Measurements from ENCODE around the gene FAM110C. TPM values are rescaled to one million over a fixed set of nuclear protein-coding genes. Genes with fewer than 3 reads are reported as not detected.

The FAM110C gene
- total and polyA plus RNA-seq, 9 of the 15 experiments (the other 6 are each of a cell fraction or from before 2014, with no cell fraction given) = not detected

DNA sequence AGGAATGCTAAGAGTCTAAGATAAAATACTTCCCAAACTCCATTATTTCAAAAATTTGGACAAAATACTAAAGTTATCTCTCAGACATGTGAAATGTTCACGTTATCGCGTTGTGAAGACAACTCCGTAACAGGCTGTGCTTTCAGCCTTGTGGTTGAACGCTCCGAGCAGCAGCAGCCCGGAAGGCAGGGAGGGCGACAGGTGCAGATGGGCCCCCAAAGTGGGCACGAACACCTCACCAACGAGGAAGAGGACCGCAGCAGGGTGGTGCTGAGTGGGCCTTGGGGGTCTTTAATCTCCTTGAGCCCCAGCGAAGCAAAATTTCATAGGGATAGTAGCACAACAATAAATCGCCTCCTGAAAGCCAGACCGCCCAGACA is 1.0 kb upstream of the FAM110C start:
- H3K4me1 ChIP-seq (replicated peaks in 1 of 2; ENCODE audit: control insufficient read depth in 2 of 2, insufficient read depth in 2 of 2, low read length in 2 of 2) = peaks cover 0 to 11% of the 10 kb centered on the region in 2 experiments; a peak in 1 of 5 replicates
- ChIA-PET POLR2A (no interaction called here), CTCF (ENCODE audit: low intra/inter-chr PET ratio) (no interaction called here)
- ATAC-seq (no peak), DNase-seq (ENCODE audit: extremely low read depth in 1 of 4, low spot score in 3 of 4) (no peak), FAIRE-seq (no peak)
- WGBS (ENCODE audit: insufficient coverage, low coverage, missing lambda C conversion rate) = under 1% methylated on average over 14 of the region's 14 CpGs
- no peak overlapping the region for H3K4me3 ChIP-seq
- no peaks in the 10 kb centered on the region for H3K9me3 ChIP-seq (replicated peaks; ENCODE audit: control insufficient read depth, insufficient read depth, low read depth, low read length)
- H3K4me2 ChIP-seq (ENCODE audit: insufficient read depth, low read length) = no peak overlapping the region
- no peak overlapping the region for H3K9ac ChIP-seq (ENCODE audit: insufficient read depth in 1 of 2, low read depth in 2 of 2, low read length in 2 of 2)
- in situ Hi-C loops (cut with MboI) = no loop called here
- H3K27ac ChIP-seq (ENCODE audit: extremely low read depth, low read depth, low read length) = no peak overlapping the region
- TF ChIP-seq, protein P1, sequence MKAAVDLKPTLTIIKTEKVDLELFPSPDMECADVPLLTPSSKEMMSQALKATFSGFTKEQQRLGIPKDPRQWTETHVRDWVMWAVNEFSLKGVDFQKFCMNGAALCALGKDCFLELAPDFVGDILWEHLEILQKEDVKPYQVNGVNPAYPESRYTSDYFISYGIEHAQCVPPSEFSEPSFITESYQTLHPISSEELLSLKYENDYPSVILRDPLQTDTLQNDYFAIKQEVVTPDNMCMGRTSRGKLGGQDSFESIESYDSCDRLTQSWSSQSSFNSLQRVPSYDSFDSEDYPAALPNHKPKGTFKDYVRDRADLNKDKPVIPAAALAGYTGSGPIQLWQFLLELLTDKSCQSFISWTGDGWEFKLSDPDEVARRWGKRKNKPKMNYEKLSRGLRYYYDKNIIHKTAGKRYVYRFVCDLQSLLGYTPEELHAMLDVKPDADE (conservative IDR thresholded peaks at IDR 0.05; ENCODE audit: control insufficient read depth, low read depth, low read length) = no peak
- TF ChIP-seq POLR2A (conservative IDR thresholded peaks at IDR 0.05) = no peak
- no peak for TF ChIP-seq NFE2L1 (tag; IDR thresholded peaks at IDR 0.05; ENCODE audit: borderline replicate concordance, low read depth)
- no peak for TF ChIP-seq SMAD1 (IDR thresholded peaks at IDR 0.05; ENCODE audit: low read depth, low read length, partially characterized antibody)
- TF ChIP-seq, protein P2, sequence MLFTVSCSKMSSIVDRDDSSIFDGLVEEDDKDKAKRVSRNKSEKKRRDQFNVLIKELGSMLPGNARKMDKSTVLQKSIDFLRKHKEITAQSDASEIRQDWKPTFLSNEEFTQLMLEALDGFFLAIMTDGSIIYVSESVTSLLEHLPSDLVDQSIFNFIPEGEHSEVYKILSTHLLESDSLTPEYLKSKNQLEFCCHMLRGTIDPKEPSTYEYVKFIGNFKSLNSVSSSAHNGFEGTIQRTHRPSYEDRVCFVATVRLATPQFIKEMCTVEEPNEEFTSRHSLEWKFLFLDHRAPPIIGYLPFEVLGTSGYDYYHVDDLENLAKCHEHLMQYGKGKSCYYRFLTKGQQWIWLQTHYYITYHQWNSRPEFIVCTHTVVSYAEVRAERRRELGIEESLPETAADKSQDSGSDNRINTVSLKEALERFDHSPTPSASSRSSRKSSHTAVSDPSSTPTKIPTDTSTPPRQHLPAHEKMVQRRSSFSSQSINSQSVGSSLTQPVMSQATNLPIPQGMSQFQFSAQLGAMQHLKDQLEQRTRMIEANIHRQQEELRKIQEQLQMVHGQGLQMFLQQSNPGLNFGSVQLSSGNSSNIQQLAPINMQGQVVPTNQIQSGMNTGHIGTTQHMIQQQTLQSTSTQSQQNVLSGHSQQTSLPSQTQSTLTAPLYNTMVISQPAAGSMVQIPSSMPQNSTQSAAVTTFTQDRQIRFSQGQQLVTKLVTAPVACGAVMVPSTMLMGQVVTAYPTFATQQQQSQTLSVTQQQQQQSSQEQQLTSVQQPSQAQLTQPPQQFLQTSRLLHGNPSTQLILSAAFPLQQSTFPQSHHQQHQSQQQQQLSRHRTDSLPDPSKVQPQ (CRISPR knock-in tag; IDR thresholded peaks at IDR 0.05; ENCODE audit: borderline replicate concordance) = no peak
- no peak for TF ChIP-seq TSC22D4 (tag; IDR thresholded peaks at IDR 0.05)
- TF ChIP-seq PML (IDR thresholded peaks at IDR 0.05; ENCODE audit: low read length) = no peak
- TF ChIP-seq HOXB6 (CRISPR knock-in tag; IDR thresholded peaks at IDR 0.05; ENCODE audit: borderline replicate concordance) = no peak
- TF ChIP-seq MTA2 (IDR thresholded peaks at IDR 0.05; ENCODE audit: low read depth) = no peak
- peaks cover 0 to 11% of the 10 kb centered on the region in 2 experiments; a peak in 3 of 5 replicates for H3K27me3 ChIP-seq (ENCODE audit: control insufficient read depth in 2 of 2, insufficient read depth in 2 of 2, low read length in 2 of 2)
- no peak overlapping the region for H2AFZ ChIP-seq (ENCODE audit: low read depth, low read length)
- H3K9me1 ChIP-seq (ENCODE audit: control insufficient read depth, insufficient read depth, low read length) = no peaks in the 10 kb centered on the region
- intact Hi-C loops (cut with micrococcal nuclease) = no loop called here
- no peaks in the 10 kb centered on the region for H3K79me2 ChIP-seq (ENCODE audit: control insufficient read depth, insufficient read depth, low read length)
- H4K20me1 ChIP-seq (replicated peaks; ENCODE audit: control insufficient read depth, insufficient read depth, low read length) = no peaks in the 10 kb centered on the region
- BruUV-seq (replicated peaks) = no TSS peak
- H3K36me3 ChIP-seq (ENCODE audit: control insufficient read depth, insufficient read depth, low read length) = no peaks in the 10 kb centered on the region

Measured in K562 (cell line).